GM21367 (cell line): Measurements from ENCODE around the gene C10orf90.
"Not testable (repeated sequence)": the region's sequence is repeated elsewhere in the genome, so short reads cannot be mapped to it uniquely, and the experiment has no call there.

Source experiments
- ATAC-seq: cut with Tn5 transposase; IDR thresholded peaks from one replicate; pipeline ENCODE4 v1.9.1; 2021; ENCODE audit not compliant: unreplicated experiment

C10orf90 gene

DNA sequence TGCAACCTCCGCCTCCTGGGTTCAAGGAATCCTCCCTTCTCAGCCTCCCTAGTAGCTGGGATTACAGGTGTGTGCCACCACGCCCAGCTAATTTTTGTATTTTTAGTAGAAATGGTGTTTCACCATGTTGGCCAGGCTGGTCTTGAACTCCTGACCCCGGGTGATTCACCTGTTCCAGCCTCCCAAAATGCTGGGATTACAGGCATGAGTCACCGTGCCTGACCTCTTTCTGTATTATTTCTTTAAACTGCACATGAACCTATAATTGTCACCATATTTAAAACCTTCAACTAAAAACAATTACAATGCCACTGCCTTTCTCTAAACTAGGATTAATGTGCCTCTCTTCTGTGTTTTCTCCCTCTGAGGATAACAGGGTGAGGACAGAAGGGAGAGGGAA is 119.9 kb downstream of the C10orf90 start:
- not testable (repeated sequence) for ATAC-seq

DNA sequence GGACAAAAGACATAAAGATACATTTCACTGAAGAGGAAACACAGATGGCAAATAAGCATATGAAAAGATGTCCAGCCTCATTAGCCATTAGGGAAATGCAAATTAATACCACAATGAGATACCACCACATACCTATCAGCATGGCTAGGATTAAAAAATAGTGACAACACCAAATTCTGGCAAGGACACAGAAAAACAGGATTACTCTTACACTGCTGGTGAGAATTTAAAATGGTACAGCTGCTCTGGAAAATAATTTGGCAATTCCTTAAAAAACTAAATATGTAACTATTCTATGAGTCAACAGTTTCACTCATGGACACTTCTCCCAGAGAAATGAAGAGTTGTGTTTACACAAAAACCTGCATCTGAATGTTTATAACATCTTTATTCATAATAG is 121.1 kb downstream of the C10orf90 start:
- ATAC-seq, result no peak

DNA sequence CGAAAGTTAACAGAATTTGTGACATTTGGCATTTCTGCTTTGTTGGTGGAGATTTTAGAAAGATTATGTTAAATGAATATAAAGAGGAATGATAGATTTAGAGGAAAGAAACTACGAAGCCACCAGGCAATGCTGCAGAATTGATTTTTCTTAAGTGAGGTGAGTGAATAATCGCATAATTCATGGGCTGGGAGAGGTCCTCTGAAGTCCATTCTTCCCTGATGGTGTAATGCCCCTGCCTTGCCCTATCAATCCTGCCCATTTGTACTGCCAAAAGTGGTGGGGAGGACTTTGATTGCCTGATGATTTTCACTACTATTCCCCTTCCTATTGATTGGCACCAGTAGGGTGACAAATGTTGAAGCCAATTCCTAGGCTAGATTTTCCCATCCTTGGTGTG is 125.9 kb downstream of the C10orf90 start:
- no peak for ATAC-seq

DNA sequence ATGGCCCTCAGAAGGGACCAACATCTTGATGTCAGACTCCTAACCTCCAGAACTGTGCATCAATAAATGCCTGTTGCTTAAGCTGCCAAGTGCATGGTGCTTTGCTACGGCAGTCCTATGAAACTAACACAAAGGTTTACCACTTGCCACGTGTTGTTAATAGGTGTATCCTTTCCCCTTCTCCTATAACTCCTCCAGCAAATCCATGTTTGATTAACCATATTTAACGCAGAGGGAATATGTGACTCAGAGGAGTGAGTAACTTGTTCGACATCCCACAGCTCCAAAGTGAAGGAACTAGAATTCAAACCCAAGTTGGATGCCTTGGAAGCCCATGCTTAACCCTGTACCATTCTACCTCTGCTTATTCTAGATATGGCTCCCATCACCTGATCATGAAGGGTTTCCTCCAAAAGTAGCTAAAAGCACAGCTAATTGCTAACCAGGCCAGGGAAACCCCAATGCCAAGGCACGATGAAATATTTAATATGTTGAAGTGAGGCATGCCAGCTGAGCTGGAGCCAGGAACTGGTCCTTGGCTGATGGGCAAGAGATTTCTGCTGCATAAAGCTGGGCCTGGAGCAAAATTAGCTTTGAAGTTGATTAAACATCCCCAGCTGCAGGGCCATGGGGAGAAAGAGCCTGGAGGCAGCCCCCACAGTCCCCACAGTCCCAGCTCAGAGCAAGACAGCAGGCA is 131.9 kb downstream of the C10orf90 start:
- ATAC-seq, result no peak

DNA sequence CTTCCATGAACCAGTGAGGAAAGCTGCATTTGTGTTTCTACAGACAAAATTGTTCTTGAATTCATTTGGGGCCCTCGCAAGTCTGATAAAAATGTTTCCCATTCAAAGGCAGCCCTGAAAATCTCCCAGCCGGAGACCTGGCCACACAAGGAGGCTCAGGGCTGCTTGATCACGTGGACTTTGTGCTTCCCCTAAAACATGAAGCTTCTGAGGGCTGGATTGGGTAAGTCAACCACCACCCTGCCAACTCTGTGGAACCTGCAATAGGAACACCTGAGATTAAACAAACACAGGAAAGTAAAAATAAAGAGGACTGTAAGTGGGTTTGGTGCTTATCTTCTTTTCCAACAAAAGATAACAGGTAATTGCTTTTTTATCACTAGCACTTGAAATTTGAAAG is 133.8 kb downstream of the C10orf90 start:
- no peak for ATAC-seq

DNA sequence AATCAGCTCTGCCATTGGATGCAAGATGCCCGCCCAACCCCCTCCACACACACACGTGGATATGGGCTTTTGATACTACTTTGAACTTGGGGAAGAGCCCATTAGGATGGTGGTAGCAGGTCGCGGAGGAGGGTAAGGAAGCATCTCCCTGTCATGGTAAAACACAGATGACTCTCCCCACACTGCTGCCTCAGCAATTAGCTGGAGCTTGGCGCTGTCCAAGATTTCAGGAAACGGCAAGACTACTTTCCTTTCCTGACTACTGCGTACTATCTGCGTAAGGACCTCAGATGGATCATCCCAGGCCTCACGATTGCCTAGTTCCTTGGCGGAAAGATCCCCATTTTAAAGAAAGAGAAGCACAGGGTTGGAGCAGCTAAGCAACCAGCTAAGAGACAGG is 134.3 kb downstream of the C10orf90 start:
- no peak for ATAC-seq

DNA sequence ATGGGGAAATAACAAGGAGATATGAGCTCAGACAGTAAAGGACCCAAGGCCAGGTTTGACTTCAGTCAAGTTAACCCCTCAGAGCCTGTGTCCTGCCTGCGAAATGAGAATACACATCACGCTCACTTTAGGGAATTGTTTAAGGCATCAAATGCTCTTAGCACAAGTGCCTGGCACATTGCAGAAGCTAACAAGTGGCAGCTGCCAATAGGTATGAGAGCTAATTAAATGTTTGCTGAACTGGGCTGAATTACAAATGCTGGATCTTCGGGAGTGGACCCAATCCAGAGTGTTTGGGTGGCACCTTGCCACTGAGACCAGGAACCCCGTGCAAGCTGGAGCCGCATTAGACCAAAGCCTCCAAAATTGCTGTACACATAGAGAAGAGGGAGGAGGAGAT is 136.8 kb downstream of the C10orf90 start:
- ATAC-seq, result no peak

DNA sequence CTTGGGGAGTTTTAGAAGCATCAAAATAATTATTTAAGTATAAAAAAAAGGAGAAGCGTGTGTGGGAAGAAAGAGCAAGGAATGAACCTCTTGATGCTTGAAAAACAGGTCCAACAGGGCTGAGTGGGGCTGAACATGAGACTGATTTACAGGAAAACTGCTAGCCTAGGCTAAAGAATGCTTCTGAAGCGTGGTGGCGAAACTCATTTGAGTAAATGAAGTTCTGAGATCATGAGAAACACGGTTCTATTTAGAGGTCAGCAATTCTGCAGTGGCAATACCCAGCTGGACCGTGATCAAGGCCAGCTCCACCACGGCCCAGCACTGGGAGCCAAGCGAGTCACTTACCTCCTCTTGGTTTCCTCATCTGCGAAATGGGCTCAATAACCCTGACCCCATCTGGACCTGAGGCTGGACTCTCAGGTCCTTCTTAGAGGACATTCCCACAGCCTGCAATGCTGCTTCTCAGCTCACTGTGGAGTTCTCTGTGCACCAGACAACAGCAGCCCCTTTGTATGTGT is 142.1 kb downstream of the C10orf90 start:
- no peak for ATAC-seq

DNA sequence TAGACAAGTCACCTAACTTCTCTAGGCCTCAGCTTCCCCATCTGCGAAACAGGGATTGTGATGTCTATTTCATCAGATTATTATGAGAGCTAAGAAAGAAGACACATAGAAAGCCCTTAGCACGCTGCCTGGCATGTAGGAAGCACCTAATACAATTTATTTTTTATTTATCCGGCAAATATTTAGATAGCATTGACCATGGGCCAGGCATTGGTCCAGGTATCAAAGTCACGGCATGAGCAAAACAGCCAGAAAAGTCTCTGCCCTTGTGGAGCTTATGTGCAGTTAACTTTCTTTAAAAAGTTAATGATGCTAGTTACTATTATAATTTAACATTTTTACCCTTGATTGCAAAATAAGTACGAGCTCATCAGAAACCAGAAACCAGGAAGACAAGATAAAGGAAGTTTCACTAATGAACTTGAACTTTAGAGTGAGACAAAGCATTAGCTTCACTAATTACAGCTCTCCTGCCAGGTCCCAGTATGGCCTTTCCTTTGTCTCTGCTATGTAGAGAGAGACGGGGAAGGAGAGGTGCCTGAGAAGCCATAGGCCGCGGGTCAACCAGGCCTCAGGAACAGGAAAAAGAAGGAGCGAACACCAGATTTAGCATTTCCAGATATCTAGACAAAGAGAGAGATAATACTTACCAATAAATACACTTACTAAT is 142.7 kb downstream of the C10orf90 start:
- ATAC-seq, result no peak

DNA sequence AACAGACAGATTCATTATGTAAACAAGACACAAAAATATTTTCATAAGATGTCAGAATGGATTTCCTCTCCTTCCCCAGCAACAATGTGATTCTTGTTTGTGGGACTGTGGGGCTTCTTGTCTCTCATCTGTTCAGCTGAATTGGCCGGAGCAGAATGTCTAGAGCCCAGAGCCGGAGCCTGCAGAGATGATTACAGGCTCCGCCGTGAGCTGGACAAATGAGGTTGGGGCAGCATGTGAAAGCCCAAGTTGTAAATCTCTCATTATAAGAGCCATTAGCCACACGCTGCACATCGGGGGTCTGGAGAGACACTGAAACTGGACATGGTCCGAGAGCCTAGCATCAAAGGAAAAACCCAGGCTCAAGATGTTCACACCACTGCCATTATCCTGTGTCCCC is 145.2 kb downstream of the C10orf90 start:
- ATAC-seq, result no peak

DNA sequence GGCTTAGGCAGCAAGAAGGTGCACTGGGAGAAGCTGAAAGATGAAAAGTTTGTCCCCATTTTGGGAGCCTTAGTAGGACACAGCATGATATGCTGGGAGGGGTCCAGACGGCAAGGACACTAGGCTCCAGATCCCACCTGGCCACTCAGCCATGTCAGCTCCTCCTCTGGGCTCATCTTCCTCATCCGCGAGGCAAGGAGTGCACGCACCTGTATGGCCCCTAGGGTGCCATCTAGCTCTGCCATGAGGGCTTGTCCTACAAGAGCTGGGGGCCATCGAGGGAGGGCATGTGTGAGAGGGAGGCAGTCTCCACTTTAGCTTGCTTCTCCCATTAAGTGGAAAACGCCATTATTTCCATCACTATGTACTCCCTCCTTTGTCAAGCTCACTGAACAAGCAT is 146.0 kb downstream of the C10orf90 start:
- ATAC-seq, result no peak

DNA sequence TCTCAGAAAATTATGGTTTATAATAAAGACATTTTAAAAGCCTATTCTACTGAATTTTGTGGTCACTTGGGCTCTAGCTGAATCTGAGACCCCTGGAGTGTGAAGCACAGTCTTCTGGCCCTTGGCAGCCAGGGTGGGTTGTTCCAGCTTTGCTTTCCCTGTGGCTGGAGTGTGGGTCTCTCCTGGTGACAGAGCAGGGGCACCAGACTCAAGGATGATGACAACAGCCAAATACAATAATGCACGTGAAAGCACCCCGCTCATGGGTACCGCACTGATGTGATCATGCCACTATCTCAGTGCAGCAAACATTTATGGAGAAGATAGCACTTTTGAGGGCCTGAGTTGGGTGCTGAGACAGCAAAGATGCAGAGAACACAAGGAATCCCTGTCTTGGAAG is 147.4 kb downstream of the C10orf90 start:
- ATAC-seq, result no peak

DNA sequence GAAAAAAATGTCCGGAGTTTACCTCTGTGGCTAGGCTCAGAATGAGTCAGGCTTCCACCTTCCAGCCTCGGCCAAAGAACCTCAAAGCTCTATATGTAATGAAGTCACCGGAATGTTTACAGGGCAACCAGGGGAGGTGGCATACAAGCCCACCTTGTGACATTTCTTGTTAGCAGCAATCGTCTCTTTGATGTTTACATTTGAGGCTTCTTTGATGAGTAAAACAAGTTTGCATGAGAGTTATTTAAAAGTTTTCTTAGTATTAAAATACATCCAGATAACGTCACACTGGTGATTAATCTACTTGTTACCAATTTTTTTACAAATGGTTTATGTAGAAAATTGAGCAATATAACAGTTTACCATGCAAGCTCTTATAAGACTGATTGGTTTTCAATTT is 149.1 kb downstream of the C10orf90 start:
- no peak for ATAC-seq

DNA sequence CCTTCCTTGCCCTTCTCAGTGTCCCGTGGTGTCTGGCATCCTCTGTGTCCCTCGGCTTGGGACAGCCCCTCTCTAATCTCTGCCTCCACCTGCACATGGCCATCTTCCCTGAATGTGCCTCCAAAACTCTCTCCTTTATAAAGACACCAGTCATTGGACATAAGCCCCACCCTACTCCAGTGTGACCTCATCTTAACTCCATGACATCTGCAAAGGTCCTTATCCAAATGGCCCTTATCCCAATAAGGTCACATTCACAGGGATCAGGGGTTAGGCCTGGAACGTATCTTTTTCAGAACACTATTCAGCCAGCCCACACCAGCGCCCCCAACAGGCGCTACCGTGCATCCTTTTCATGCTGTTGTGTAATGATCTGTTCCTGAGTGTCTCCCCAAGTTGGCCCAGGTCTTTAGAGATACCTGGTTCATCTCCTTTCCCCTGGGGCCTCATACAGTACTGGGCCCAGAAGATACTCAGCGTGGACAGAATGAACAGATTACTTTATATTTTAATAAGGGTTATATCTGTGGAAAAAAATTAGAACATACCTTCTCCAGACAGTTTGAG is 149.7 kb downstream of the C10orf90 start:
- no peak for ATAC-seq

DNA sequence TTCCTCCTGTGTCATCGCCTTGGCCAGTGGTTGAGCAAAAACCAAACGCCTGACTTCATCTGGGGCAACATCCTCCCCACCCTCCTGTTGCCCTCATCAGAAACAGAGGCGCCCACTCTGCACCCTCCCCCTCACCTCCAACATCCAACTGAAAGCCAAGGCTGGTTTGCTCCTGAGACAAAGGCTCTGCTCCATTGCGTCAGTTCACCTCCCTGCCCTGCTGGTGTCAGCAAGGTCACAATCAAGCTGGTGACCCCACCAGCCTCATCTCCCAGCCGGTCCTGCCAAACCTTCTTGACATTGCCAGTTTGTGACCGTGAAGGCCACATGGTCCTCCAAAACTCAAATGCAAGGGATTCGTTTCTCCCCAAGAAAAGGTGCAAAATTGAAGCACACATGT is 150.5 kb downstream of the C10orf90 start:
- no peak for ATAC-seq

DNA sequence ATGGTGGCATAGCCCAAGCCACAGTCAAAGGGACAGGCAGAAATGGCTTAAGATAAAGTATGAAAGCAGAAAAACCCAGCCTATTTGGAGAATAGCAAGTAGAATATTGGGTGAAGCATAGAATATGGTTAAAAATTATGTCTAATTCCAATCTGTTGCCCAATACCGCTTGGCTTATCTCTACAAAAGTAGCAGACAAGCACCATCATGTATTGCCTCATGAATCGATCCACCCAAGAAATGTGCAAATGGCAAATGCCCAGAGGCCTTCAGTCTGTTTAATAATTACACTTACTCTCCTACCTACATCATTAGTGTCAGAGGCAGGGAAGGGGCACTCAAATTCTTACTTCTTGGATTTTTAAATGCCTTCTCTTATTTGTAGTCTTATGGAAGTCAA is 151.3 kb downstream of the C10orf90 start:
- no peak for ATAC-seq

DNA sequence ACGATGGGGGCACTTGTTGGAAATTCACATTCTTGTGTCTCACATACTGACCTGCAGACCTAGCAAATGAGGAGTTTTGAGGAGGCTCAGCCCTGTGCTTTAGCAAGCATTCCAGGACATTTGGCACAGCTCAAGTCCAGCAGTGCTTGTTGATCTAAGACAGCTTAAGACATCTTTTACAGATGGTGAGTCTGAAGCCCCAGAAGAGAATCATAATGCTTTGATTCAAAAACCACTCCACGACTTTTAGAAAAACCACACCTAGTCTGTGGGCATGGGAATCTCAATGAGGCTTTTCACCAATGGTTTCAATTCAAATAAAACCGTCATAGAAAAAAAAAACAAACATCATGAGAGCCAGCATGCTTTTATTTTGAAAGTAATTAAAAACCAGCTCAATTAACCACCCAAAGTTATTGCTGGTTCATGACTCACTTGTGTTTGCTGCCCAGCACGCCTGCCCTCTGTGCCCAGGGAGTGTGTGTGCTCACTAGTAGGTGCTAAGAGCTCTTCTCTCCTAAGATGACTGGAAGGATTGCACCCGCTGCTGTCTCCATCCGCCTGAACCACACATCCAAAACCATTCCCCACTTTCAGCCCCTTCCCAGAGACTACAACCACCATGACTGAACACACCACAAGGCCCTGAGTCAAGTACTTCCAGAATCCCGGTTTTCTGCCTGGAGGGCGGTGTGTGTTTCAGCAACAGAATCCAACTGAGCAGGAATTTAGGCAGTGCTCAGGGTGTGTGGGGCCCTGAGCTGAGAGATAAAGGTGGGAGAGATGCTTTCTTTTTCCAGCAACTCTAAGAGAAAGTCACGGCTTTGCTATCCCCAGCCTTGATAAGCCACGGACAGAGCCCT is 152.0 kb downstream of the C10orf90 start:
- ATAC-seq, result no peak

DNA sequence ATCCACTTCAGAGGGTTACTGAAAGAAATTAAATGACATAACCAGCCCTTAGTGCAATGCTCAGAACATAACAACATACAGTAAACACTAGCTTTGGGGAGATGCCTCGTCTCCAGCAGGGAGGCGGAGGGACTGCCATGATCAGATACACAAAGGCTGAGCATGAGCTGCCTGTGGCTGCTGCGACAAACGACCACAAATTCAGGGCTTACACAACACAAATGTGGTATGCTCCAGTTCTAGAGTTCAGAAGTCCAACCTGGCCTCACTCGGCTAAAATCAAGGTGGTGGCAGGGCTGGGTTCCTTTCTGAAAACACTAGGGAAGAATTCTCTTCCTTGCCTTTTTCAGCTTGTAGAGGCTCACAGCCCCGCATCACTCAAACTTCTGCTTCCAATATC is 154.0 kb downstream of the C10orf90 start:
- ATAC-seq, result no peak

DNA sequence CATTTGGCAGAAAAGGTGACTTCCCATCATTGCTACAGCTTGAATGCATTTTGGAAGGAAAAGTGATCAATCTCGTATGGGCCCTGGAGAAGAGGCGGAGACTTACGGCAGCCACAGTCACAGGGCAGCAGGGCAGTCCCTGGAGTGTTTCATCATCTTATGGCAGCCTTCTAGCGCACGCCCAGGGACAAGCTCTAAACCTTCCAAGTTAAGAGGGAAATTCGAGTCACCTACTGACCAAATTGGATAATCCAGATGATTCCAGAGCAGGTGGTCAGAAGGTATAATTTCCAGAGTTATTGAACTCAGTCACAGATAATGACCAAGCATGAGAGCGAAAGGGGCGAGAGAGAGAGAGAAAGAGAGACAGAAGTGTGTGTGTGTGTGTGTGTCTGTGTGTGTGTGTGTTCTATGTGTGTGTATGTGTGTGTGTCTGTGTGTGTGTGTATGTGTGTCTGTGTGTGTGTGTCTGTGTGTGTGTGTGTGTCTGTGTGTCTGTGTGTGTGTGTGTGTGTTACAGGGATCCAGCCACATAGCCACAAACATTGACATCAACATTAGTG is 158.5 kb downstream of the C10orf90 start:
- ATAC-seq, result no peak

DNA sequence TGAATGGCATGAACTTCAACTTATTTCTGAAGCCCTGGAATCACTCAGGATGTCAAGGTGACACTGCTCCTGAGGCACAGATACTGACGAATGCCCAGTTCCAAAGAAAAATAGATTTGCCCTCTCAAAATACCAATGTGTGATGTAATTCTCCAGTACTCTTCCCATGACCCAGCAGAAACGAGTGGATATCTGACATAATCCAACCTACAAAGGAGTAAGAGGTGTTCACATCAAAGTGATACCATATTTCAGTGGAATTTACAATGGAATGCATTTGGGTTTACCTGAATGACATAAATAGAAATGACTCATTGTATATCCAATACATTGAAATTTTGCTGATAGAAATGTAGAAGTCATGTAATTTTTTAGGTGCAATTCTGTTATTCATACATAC is 161.3 kb downstream of the C10orf90 start:
- ATAC-seq, result no peak

DNA sequence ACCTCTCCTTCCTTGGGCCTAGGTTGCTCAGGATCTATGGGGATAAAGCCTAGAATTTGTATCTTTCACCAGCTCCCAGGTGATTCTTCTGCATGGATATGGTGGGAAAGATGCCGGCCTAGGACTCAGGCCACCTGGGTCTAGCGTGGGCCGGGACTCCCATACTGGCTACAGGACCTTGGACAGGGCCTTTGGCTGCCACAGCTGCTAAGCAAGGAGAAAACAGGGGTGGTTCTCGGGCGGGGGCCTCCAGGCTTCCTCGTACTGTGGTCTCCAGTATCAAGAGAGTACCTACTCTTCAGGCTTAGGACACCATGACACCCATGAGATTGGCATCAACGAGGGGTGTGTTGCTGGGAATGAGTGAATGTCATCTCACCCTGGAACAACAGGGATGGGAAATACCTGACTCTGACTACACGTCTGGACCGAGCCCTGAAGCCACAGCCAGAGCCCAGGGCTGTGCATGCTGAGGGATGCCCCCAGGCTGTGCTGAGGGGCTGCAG is 161.9 kb downstream of the C10orf90 start:
- ATAC-seq, result no peak
